DOHH2 (cell line): ENCODE measurements around the gene SMOC2.

ENCODE experiments used
- H3F3A ChIP-seq: fragments of 200-600 bp; sonication (generic), shearing (Covaris generic); 2 replicates; pipeline ENCODE4 v1.6.0; 2016; ENCODE audit warnings: antibody characterized with exemption, mild to moderate bottlenecking; ENCODE audit not compliant: control insufficient read depth, insufficient read depth
- H3K27ac ChIP-seq: fragments of 200-600 bp; sonication (generic); 2 replicates; pipeline ENCODE4 v1.5.1; 2014; ENCODE audit warnings: low read depth, mild to moderate bottlenecking, low read length, moderate library complexity
- H3K27me3 ChIP-seq: fragments of 200-600 bp; sonication (generic); 2 replicates; pipeline ENCODE4 v1.6.1; 2014; ENCODE audit warnings: mild to moderate bottlenecking, low read length, mixed read lengths; ENCODE audit not compliant: control insufficient read depth
- H3K36me3 ChIP-seq: fragments of 200-600 bp; sonication (generic); 2 replicates; pipeline ENCODE4 v1.6.1; 2014; ENCODE audit warnings: mild to moderate bottlenecking, low read length, moderate library complexity, mixed read lengths; ENCODE audit not compliant: control insufficient read depth
- H3K4me1 ChIP-seq: fragments of 200-600 bp; sonication (generic); 2 replicates; pipeline ENCODE4 v1.6.1; 2014; ENCODE audit warnings: mild to moderate bottlenecking, low read length, mixed read lengths; ENCODE audit not compliant: control insufficient read depth
- H3K4me2 ChIP-seq: fragments of 200-600 bp; sonication (generic); 2 replicates; pipeline ENCODE4 v1.6.0; 2014; ENCODE audit warnings: mild to moderate bottlenecking, low read length, moderate library complexity
- H3K4me3 ChIP-seq: fragments of 200-600 bp; sonication (generic); 2 replicates; pipeline ENCODE4 v1.5.1; 2014; ENCODE audit warnings: mild to moderate bottlenecking, low read length, mixed read lengths
- H3K79me2 ChIP-seq: fragments of 200-600 bp; sonication (generic); 2 replicates; pipeline ENCODE4 v1.6.1; 2014; ENCODE audit warnings: mild to moderate bottlenecking, low read length, mixed read lengths; ENCODE audit not compliant: control insufficient read depth
- H3K9me2 ChIP-seq: fragments of 200-600 bp; sonication (generic); replicated peaks from 2 replicates; pipeline ENCODE4 v1.6.1; 2014; ENCODE audit warnings: mild to moderate bottlenecking, low read length, mixed read lengths; ENCODE audit not compliant: control insufficient read depth
- H3K9me3 ChIP-seq: fragments of 200-600 bp; sonication (generic); 2 replicates; pipeline ENCODE4 v1.6.1; 2014; ENCODE audit warnings: antibody characterized with exemption, low read length, mixed read lengths; ENCODE audit not compliant: control insufficient read depth, insufficient read depth
- H4K20me1 ChIP-seq: fragments of 200-600 bp; sonication (generic); 2 replicates; pipeline ENCODE4 v1.6.0; 2014; ENCODE audit warnings: low read depth, mild to moderate bottlenecking, antibody characterized with exemption, low read length, moderate library complexity; ENCODE audit not compliant: control insufficient read depth, insufficient read depth
- EZH2phosphoT487 ChIP-seq: fragments of 200-600 bp; sonication (generic); IDR thresholded peaks from 2 replicates; pipeline ENCODE4 v1.6.1; 2017; ENCODE audit warnings: borderline replicate concordance, mild to moderate bottlenecking, antibody characterized with exemption, low read length, moderate library complexity, mixed read lengths
- TF ChIP-seq, protein P1 (sequence below): fragments of 200-600 bp; sonication (generic); IDR thresholded peaks from one replicate; pipeline ENCODE4 v1.5.1; 2014; ENCODE audit warnings: antibody characterized with exemption, mild to moderate bottlenecking, low read depth, low read length; ENCODE audit not compliant: poor library complexity, severe bottlenecking

SMOC2 gene

GRCh38 chr6:168714547-168715260 lies 273.7 kb downstream of the SMOC2 start:
- no peaks in the 10 kb centered on the region for H3K9me2 ChIP-seq
- TF ChIP-seq EZH2phosphoT487: no peak
- TF ChIP-seq, protein P1, sequence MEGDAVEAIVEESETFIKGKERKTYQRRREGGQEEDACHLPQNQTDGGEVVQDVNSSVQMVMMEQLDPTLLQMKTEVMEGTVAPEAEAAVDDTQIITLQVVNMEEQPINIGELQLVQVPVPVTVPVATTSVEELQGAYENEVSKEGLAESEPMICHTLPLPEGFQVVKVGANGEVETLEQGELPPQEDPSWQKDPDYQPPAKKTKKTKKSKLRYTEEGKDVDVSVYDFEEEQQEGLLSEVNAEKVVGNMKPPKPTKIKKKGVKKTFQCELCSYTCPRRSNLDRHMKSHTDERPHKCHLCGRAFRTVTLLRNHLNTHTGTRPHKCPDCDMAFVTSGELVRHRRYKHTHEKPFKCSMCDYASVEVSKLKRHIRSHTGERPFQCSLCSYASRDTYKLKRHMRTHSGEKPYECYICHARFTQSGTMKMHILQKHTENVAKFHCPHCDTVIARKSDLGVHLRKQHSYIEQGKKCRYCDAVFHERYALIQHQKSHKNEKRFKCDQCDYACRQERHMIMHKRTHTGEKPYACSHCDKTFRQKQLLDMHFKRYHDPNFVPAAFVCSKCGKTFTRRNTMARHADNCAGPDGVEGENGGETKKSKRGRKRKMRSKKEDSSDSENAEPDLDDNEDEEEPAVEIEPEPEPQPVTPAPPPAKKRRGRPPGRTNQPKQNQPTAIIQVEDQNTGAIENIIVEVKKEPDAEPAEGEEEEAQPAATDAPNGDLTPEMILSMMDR: no peak
- H3K79me2 ChIP-seq: no peaks in the 10 kb centered on the region
- no peaks in the 10 kb centered on the region for H3K9me3 ChIP-seq
- H3K27ac ChIP-seq: no peak overlapping the region
- H3K4me3 ChIP-seq: no peak overlapping the region
- no peaks in the 10 kb centered on the region for H3K36me3 ChIP-seq
- no peak overlapping the region for H3K4me2 ChIP-seq
- no peaks in the 10 kb centered on the region for H4K20me1 ChIP-seq
- no peaks in the 10 kb centered on the region for H3F3A ChIP-seq
- no peaks in the 10 kb centered on the region for H3K27me3 ChIP-seq
- no peaks in the 10 kb centered on the region for H3K4me1 ChIP-seq

DNA sequence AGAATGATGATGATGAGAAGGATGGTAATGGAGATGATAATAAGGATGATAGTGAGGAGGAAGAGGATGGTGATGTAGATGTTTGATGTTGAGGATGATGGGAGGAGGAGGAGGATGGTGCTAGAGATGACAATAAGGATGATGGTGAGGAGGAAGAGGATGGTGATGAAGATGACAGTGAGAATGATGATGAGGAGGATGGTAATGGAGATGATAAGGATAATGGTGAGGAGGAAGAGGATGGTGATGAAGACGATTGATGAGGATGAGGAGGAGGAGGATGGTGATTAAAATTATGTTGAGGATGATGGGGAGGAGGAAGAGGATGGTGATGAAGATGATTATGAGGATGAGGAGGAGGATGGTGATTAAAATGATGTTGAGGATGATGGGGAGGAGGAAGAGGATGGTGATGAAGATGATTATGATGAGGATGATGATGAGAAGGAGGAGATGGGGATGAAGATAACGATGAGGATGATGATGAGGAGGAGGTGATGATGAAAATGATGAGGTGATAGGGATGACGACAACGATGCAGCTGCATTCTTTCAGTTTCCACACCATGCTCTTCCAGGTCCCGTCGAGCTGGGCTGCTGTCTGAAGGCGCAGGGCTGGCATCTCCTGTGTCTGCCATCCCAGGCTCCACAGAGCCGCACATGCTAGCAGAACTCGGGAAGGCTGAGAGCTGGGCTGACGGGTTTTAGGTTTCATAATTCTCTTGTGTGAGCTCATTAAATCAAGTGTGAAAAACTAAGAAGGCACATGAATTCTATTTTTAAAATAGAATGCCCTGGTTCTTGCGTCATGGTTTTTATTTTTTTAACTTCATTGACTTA lies 274.9 kb downstream of the SMOC2 start:
- H3K4me3 ChIP-seq: no peak overlapping the region
- no peaks in the 10 kb centered on the region for H3K79me2 ChIP-seq
- no peak overlapping the region for H3K4me2 ChIP-seq
- no peaks in the 10 kb centered on the region for H4K20me1 ChIP-seq
- TF ChIP-seq EZH2phosphoT487: no peak
- TF ChIP-seq, protein P1: no peak
- no peaks in the 10 kb centered on the region for H3K4me1 ChIP-seq
- H3K9me2 ChIP-seq: no peaks in the 10 kb centered on the region
- H3K27me3 ChIP-seq: no peaks in the 10 kb centered on the region
- no peak overlapping the region for H3K27ac ChIP-seq
- H3K9me3 ChIP-seq: no peaks in the 10 kb centered on the region
- no peaks in the 10 kb centered on the region for H3F3A ChIP-seq
- H3K36me3 ChIP-seq: no peaks in the 10 kb centered on the region

DNA sequence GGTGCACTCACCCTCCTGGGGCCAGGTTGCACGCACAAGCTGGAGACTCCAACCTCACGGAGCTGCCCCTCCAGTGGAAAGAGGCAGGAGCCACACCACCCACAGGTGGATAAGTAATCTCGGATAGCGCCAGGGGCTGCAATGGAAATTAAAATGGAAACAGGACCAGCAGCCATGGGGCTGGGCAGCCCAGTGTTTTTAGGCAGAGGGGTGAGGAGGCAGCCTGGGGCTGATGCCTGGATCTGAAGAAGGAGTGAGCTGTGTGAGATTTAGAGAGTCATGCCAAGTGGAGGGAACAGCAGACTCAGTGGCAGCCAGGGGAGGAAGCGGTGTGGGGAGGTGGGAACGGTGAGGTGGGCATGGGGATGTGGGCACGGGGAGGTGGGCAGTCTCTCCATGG lies 275.6 kb downstream of the SMOC2 start:
- H3K27ac ChIP-seq: no peak overlapping the region
- no peak for TF ChIP-seq EZH2phosphoT487
- TF ChIP-seq, protein P1: no peak
- H3K79me2 ChIP-seq: no peaks in the 10 kb centered on the region
- no peaks in the 10 kb centered on the region for H3K4me1 ChIP-seq
- no peaks in the 10 kb centered on the region for H3K9me2 ChIP-seq
- H3K9me3 ChIP-seq: no peaks in the 10 kb centered on the region
- no peak overlapping the region for H3K4me2 ChIP-seq
- no peaks in the 10 kb centered on the region for H4K20me1 ChIP-seq
- no peaks in the 10 kb centered on the region for H3F3A ChIP-seq
- no peaks in the 10 kb centered on the region for H3K36me3 ChIP-seq
- no peak overlapping the region for H3K4me3 ChIP-seq
- H3K27me3 ChIP-seq: no peaks in the 10 kb centered on the region
